Skeletal muscle satellite cell (primary cell): ENCODE data around the gene AGBL3.
"Not testable (repeated sequence)": the region's sequence is repeated elsewhere in the genome, so short reads cannot be mapped to it uniquely, and the experiment has no call there.

Experiments
- H3K27me3 ChIP-seq: 2 replicates; pipeline ENCODE4 v1.7.0; 2013; ENCODE audit warnings: low read length; ENCODE audit not compliant: control insufficient read depth, insufficient read depth
- H3K36me3 ChIP-seq: 2 replicates; pipeline ENCODE4 v1.7.0; 2013; ENCODE audit warnings: mild to moderate bottlenecking, control low read depth, low read length; ENCODE audit not compliant: insufficient read depth
- H3K4me1 ChIP-seq: 2 replicates; pipeline ENCODE4 v1.7.0; 2013; ENCODE audit warnings: low read length; ENCODE audit not compliant: control insufficient read depth, insufficient read depth
- H3K4me2 ChIP-seq: 2 replicates; pipeline ENCODE4 v1.7.0; 2013; ENCODE audit warnings: mild to moderate bottlenecking, low read length
- H3K4me3 ChIP-seq: 2 replicates; pipeline ENCODE4 v1.7.0; 2013; ENCODE audit warnings: low read length
- H3K9ac ChIP-seq: 2 replicates; pipeline ENCODE4 v1.7.0; 2013; ENCODE audit warnings: mild to moderate bottlenecking, low read depth, low read length, moderate library complexity
- H3K9me3 ChIP-seq: replicated peaks from 2 replicates; pipeline ENCODE4 v1.7.0; 2013; ENCODE audit warnings: mild to moderate bottlenecking, control low read depth, low read length

Gene AGBL3

DNA sequence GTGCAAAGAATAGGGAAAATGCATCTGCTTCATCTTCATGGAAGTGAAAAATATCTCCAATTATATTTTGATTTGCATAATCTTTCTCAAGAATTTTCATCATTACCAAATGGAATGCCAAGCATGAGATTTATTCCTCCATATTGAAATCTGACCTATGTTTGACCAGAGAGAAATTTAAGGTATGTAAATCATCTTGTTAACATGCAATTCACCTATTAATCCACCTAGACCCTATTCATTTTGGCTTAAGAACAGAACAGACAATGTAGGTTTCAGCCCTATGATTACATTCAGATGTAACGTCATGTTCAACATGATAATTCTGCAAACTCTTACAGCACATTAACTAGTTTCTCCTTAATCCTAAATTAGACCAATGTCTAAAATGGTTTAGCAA lies 130.8 kb downstream of the AGBL3 start:
- no peaks in the 10 kb centered on the region for H3K4me1 ChIP-seq
- no peak overlapping the region for H3K9ac ChIP-seq
- H3K9me3 ChIP-seq, result no peaks in the 10 kb centered on the region
- H3K4me2 ChIP-seq, result no peak overlapping the region
- no peaks in the 10 kb centered on the region for H3K36me3 ChIP-seq
- no peak overlapping the region for H3K4me3 ChIP-seq
- no peaks in the 10 kb centered on the region for H3K27me3 ChIP-seq

GRCh38 chr7:135121868-135122267 lies 135.6 kb downstream of the AGBL3 start:
- Histone ChIP-seq H3K4me3 (no peak overlapping the region), H3K9me3 (no peaks in the 10 kb centered on the region), H3K27me3 (peaks cover 3% of the 10 kb centered on the region), H3K4me1 (no peaks in the 10 kb centered on the region), H3K36me3 (no peaks in the 10 kb centered on the region), H3K9ac (no peak overlapping the region), H3K4me2 (no peak overlapping the region)

GRCh38 chr7:135124631-135125030 lies 138.3 kb downstream of the AGBL3 start:
- not testable (repeated sequence) for H3K4me3 ChIP-seq, H3K9ac ChIP-seq

GRCh38 chr7:135128931-135129330 lies 142.6 kb downstream of the AGBL3 start:
- H3K36me3 ChIP-seq, result no peaks in the 10 kb centered on the region
- no peaks in the 10 kb centered on the region for H3K4me1 ChIP-seq
- H3K27me3 ChIP-seq, result no peaks in the 10 kb centered on the region
- no peaks in the 10 kb centered on the region for H3K9me3 ChIP-seq
- H3K4me3 ChIP-seq, result no peak overlapping the region
- H3K9ac ChIP-seq, result no peak overlapping the region
- H3K4me2 ChIP-seq, result no peak overlapping the region

More at GRCh38 chr7:135124631-135125030, 138.3 kb downstream of the AGBL3 start:
- not testable (repeated sequence) for H3K4me2 ChIP-seq, H3K36me3 ChIP-seq, H3K27me3 ChIP-seq, H3K9me3 ChIP-seq, H3K4me1 ChIP-seq

DNA sequence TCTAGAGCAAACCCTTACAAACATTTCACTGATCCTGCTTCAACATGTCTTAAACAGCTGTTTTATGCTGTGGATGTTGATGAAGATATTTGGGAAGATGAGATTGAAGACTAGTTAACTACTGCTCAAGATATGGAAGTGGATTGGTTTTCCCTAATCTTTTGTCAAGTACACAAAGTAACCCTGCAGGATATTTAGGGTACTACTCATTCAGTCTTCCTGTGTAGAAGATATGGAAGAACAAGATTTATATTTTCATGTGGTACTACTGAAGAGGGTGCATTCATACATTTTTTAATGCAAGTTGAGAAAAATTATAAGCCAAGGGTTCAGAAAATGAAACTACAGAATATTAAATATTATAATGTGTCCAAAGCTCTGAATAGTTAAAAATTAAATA lies 143.3 kb downstream of the AGBL3 start:
- Histone ChIP-seq H3K4me3 (no peak overlapping the region), H3K9me3 (no peaks in the 10 kb centered on the region), H3K9ac (no peak overlapping the region), H3K4me2 (no peak overlapping the region), H3K27me3 (no peaks in the 10 kb centered on the region), H3K4me1 (no peaks in the 10 kb centered on the region), H3K36me3 (no peaks in the 10 kb centered on the region)

DNA sequence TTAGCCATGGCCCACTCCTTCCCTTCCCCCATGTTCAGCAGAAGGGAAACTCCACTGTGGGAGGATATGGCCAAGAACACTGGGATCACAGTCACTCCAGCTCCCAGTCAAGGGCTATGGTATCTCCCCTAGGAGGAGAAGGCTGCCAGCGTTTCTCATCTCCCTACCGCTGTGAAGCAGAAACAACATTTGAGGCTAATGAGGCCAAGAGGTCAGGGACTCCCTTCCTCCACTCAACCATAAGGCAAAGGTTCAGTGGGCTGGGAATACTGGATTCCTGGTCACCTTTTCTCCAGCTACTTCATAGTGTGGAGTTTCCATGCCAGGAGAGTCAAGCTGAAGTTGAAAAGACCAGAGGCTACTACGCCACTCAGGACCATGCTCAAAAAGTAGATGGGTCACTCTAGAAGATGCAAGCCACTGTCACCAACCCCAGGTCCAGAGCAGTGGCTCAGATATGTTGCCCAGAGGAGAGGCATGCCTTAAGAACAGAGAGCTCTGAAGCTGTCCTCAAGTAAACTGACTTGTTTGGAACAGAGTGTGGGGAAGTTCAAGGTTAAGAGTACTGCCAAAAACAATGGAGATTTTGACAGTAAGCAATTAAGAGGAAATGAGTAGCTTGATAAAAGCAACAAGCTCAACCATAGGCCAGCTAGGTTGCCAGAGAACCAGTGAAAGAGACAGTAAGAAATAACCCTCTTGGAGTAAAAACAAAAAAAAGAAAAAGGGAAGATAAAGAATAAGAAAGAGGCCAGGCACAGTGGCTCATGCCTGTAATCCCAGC lies 157.8 kb downstream of the AGBL3 start:
- Histone ChIP-seq H3K36me3 (no peaks in the 10 kb centered on the region), H3K27me3 (no peaks in the 10 kb centered on the region), H3K9ac (no peak overlapping the region), H3K4me1 (peaks cover 13% of the 10 kb centered on the region), H3K9me3 (no peaks in the 10 kb centered on the region), H3K4me2 (no peak overlapping the region), H3K4me3 (no peak overlapping the region)

DNA sequence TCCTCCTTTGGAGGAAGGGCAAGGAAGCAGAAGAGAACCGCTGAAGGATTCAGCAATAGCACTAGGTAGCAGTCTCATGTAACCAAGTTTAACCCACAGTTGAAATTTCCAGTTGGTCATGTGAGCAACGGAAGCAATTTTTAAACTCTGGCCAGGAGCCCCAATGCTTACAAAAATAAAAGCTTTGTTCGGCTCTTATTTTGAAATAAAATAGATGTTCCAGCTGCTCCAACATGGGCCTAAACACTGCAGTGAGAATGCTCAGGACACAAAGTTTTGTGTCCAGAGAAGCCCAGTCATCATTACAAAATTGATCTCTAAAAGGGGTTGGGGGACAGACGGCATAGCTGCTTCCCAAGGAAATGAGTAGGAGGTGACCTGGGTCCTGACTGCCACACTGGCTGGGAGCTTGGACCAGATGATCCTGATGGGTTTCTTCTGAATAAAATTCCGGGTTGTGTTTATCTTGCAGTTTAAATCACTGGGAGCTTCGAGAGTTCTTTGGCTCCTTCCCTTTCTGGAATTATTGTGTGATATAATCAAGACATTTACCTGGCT lies 161.1 kb downstream of the AGBL3 start:
- H3K27me3 ChIP-seq, result no peaks in the 10 kb centered on the region
- H3K9me3 ChIP-seq, result no peaks in the 10 kb centered on the region
- H3K36me3 ChIP-seq, result no peaks in the 10 kb centered on the region
- H3K9ac ChIP-seq, result peak overlapping the region; percentile 66
- H3K4me2 ChIP-seq, result peak overlapping the region; percentile 86
- peaks cover 15% of the 10 kb centered on the region for H3K4me1 ChIP-seq
- H3K4me3 ChIP-seq, result peak overlapping the region; percentile 59

DNA sequence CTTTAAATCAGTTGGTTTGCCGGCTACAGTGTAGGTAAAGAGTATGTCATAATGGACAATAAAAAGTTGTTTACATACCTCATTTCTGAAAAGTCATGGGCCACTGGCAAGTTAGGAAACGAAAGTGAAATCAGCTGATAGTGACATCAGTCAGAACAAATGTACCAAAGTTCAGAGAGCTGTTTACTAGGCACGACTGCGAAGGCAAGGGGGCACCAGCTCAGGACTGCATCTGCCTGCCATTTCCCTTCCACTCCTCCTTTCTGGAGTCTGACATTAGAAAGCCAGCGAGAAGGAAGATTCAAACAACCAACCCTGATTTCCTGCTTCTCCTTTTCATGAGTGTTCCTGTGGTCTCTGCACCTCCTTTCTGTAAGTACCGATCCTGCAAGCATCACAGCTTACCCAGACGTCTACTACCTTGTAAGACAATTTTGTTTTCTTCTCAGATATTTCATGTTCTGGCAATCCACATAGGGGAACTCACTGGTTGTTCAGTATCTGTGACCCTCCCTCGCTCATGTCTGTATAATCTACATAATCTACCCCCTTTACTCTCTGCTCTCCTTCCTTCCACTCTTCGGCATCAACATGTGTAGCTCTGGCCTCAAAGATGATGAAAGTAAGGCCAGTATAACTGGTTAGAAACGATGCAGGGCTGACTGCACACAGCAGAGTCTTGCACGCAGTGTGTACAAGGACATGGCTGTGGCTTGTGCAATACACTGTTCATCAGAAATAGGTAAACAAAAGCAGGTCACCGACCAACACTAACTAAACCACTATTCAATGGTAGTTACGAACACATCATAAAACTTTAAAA lies 161.8 kb downstream of the AGBL3 start, which contains the start of gene TMEM140:
Gene TMEM140, plus strand, starts transcription at position 174 of the 823 bp plus-strand sequence. CDS start 16,370 bp downstream, outside the sequence.
- Histone ChIP-seq H3K4me2 (peak within 1 kb of the TSS; percentile 86), H3K4me1 (peaks cover 15% of the 10 kb centered on the region), H3K9ac (peak within 1 kb of the TSS; percentile 66), H3K27me3 (no peaks in the 10 kb centered on the region), H3K9me3 (no peaks in the 10 kb centered on the region), H3K36me3 (no peaks in the 10 kb centered on the region), H3K4me3 (peak within 1 kb of the TSS; percentile 59)

GRCh38 chr7:135150072-135150782 lies 163.9 kb downstream of the AGBL3 start:
- Histone ChIP-seq H3K4me1 (peaks cover 15% of the 10 kb centered on the region), H3K4me3 (no peak overlapping the region), H3K9ac (no peak overlapping the region), H3K36me3 (no peaks in the 10 kb centered on the region), H3K9me3 (no peaks in the 10 kb centered on the region), H3K27me3 (no peaks in the 10 kb centered on the region), H3K4me2 (no peak overlapping the region)

GRCh38 chr7:135151132-135151531 lies 164.8 kb downstream of the AGBL3 start:
- Histone ChIP-seq H3K9ac (no peak overlapping the region), H3K36me3 (no peaks in the 10 kb centered on the region), H3K4me1 (peaks cover 15% of the 10 kb centered on the region), H3K27me3 (no peaks in the 10 kb centered on the region), H3K9me3 (peaks cover 4% of the 10 kb centered on the region), H3K4me2 (no peak overlapping the region), H3K4me3 (no peak overlapping the region)

GRCh38 chr7:135151533-135151932 lies 165.2 kb downstream of the AGBL3 start:
- Histone ChIP-seq H3K4me2 (no peak overlapping the region), H3K36me3 (no peaks in the 10 kb centered on the region), H3K4me1 (peaks cover 15% of the 10 kb centered on the region), H3K4me3 (no peak overlapping the region), H3K27me3 (no peaks in the 10 kb centered on the region), H3K9me3 (peaks cover 6% of the 10 kb centered on the region), H3K9ac (no peak overlapping the region)
